GM23248 (cell line): ENCODE results near the gene RCAN3. TPM values are rescaled to one million over a fixed set of nuclear protein-coding genes. Genes with fewer than 3 reads are reported as not detected.

ENCODE experiments used
- DNase-seq: peaks from one replicate; pipeline ENCODE4 v3.0.0-alpha.2; 2015
- H2AFZ ChIP-seq: fragments of 200-600 bp; sonication (generic); 2 replicates; pipeline ENCODE4 v1.6.1; 2016; ENCODE audit warnings: antibody characterized with exemption
- H3F3A ChIP-seq: fragments of 200-600 bp; sonication (generic); 2 replicates; pipeline ENCODE4 v1.6.1; 2016; ENCODE audit warnings: mild to moderate bottlenecking, antibody characterized with exemption, mixed run types; ENCODE audit not compliant: insufficient read depth
- H3K27ac ChIP-seq: fragments of 200-600 bp; sonication (generic); 2 replicates; pipeline ENCODE4 v1.5.1; 2016; ENCODE audit warnings: mild to moderate bottlenecking
- H3K27me3 ChIP-seq: fragments of 200-600 bp; sonication (generic); replicated peaks from 2 replicates; pipeline ENCODE4 v1.6.1; 2016; ENCODE audit warnings: mild to moderate bottlenecking; ENCODE audit not compliant: insufficient read depth
- H3K36me3 ChIP-seq: fragments of 200-600 bp; sonication (generic); 2 replicates; pipeline ENCODE4 v1.6.1; 2016; ENCODE audit warnings: low read depth, mild to moderate bottlenecking
- H3K4me1 ChIP-seq: fragments of 200-600 bp; sonication (generic); 2 replicates; pipeline ENCODE4 v1.6.1; 2016; ENCODE audit warnings: mild to moderate bottlenecking; ENCODE audit not compliant: insufficient read depth
- H3K4me2 ChIP-seq: fragments of 200-600 bp; sonication (generic); one replicate; pipeline ENCODE4 v1.6.1; 2016; ENCODE audit warnings: mild to moderate bottlenecking; ENCODE audit not compliant: unreplicated experiment
- H3K4me3 ChIP-seq: fragments of 200-600 bp; sonication (generic); 2 replicates; pipeline ENCODE4 v1.5.1; 2016; ENCODE audit warnings: mild to moderate bottlenecking
- H3K79me2 ChIP-seq: fragments of 200-600 bp; sonication (generic); 2 replicates; pipeline ENCODE4 v1.6.1; 2016; ENCODE audit warnings: mild to moderate bottlenecking; ENCODE audit not compliant: insufficient read depth
- H3K9ac ChIP-seq: fragments of 200-600 bp; sonication (generic); 2 replicates; pipeline ENCODE4 v1.6.1; 2016; ENCODE audit warnings: mild to moderate bottlenecking
- H3K9me2 ChIP-seq: fragments of 200-600 bp; sonication (generic); 2 replicates; pipeline ENCODE4 v1.6.1; 2016; ENCODE audit warnings: mixed run types, mild to moderate bottlenecking, moderate library complexity; ENCODE audit not compliant: insufficient read depth
- H3K9me3 ChIP-seq: fragments of 200-600 bp; sonication (generic); one replicate; pipeline ENCODE4 v1.6.1; 2017; ENCODE audit warnings: low read depth
- H4K20me1 ChIP-seq: fragments of 200-600 bp; sonication (generic); 2 replicates; pipeline ENCODE4 v1.6.0; 2016; ENCODE audit not compliant: insufficient read depth
- EZH2 ChIP-seq: fragments of 200-600 bp; sonication (generic); IDR thresholded peaks from 2 replicates; pipeline ENCODE4 v1.6.1; 2018; ENCODE audit warnings: antibody characterized with exemption, mild to moderate bottlenecking; ENCODE audit not compliant: insufficient read depth, poor library complexity, severe bottlenecking
- EZH2phosphoT487 ChIP-seq: fragments of 200-600 bp; sonication (generic); IDR thresholded peaks from 2 replicates; pipeline ENCODE4 v1.6.1; 2018; ENCODE audit warnings: antibody characterized with exemption, moderate library complexity, mild to moderate bottlenecking, low read depth; ENCODE audit not compliant: insufficient read depth
- WGBS, 2 experiments: methylation state at CpG; one replicate each; pipeline ENCODE4 v1.1.6; 2015 to 2017; ENCODE audit warnings: low lambda C conversion rate in 2 of 2, low coverage in 1 of 2; ENCODE audit errors: missing lambda C conversion rate in 2 of 2; 5-methylcytosine and 5-hydroxymethylcytosine counted together
- in situ Hi-C: fragments of 300-500 bp; cut with MboI; formaldehyde crosslinking; loops from 2 replicates; pipeline ENCODE4 v1.15.0; 2020
- polyA plus RNA-seq: library from polyadenylated mRNA; unstranded; fragments of >200 nt; fragmentation: Nextera tagmentation; extraction: Ambion mirVana; gene quantifications from 2 replicates; pipeline ENCODE4 v1.2.1, GENCODE V29; 2016
- total RNA-seq: library from RNA; depleted of rRNA; stranded (reverse); fragments of >200 nt; shearing (Covaris generic); gene quantifications from 2 replicates; pipeline ENCODE4 v1.2.3, GENCODE V29; 2014

RCAN3 gene
- total and polyA plus RNA-seq, 2 experiments from 2014 or later, result 7.9 to 10.8 TPM

DNA sequence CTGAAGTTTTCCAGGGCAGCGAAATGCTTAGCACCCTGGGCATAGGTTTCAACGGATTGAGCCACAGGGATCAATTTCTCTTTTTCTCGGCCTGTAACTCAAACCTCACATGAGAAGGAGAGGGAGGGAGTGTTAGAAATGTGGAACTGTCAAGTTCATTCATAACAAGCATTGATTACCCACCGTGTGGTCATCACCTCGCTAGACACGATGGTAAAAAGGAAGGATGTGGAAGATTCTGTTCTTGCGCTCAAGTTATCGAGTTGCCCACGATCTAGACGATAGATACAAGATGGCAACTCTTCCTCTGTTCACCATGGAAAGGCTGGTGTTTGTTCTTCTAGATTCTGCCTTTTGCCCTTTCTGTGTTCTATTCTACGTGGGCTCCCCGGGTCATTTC lies 4.0 kb upstream of the RCAN3 start:
- Histone ChIP-seq H3K4me3 (no peak overlapping the region), H4K20me1 (no peaks in the 10 kb centered on the region), H3K36me3 (no peaks in the 10 kb centered on the region), H3F3A (peaks cover 9% of the 10 kb centered on the region), H3K4me2 (no peak overlapping the region), H3K9me2 (no peaks in the 10 kb centered on the region), H3K4me1 (no peaks in the 10 kb centered on the region; the same call in 1 of the 2 replicates), H3K27ac (no peak overlapping the region), H2AFZ (no peak overlapping the region), H3K9ac (no peak overlapping the region), H3K9me3 (no peaks in the 10 kb centered on the region), H3K79me2 (0 out of 2 replicates have a peak, but pooled peaks cover 4% of the 10 kb centered on the region), H3K27me3 (no peaks in the 10 kb centered on the region)
- no peak for DNase-seq
- in situ Hi-C loops, result no loop called here
- WGBS, 2 experiments, result 86 to 89% methylated on average over 12 of the region's 12 CpGs
- TF ChIP-seq EZH2phosphoT487, result no peak
- TF ChIP-seq EZH2, result no peak

GRCh38 chr1:24500448-24501048 lies 2.1 kb upstream of the RCAN3 start:
- H3K36me3 ChIP-seq, result no peaks in the 10 kb centered on the region
- H2AFZ ChIP-seq, result no peak overlapping the region
- H3K79me2 ChIP-seq, result peaks cover 16% of the 10 kb centered on the region; the same call in 1 of the 2 replicates
- H3K27me3 ChIP-seq, result no peaks in the 10 kb centered on the region
- no peaks in the 10 kb centered on the region for H4K20me1 ChIP-seq
- no peak overlapping the region for H3K4me3 ChIP-seq
- no peak overlapping the region for H3K9ac ChIP-seq
- H3F3A ChIP-seq, result peaks cover 14% of the 10 kb centered on the region
- H3K4me2 ChIP-seq, result no peak overlapping the region
- WGBS, 2 experiments, result 68 to 72% methylated on average over 5 of the region's 5 CpGs
- in situ Hi-C loops, result no loop called here
- H3K9me3 ChIP-seq, result no peaks in the 10 kb centered on the region
- no peak for DNase-seq
- peaks cover 7% of the 10 kb centered on the region; the same call in 1 of the 2 replicates for H3K4me1 ChIP-seq
- H3K27ac ChIP-seq, result no peak overlapping the region
- no peaks in the 10 kb centered on the region for H3K9me2 ChIP-seq
- TF ChIP-seq EZH2, result no peak
- TF ChIP-seq EZH2phosphoT487, result no peak

DNA sequence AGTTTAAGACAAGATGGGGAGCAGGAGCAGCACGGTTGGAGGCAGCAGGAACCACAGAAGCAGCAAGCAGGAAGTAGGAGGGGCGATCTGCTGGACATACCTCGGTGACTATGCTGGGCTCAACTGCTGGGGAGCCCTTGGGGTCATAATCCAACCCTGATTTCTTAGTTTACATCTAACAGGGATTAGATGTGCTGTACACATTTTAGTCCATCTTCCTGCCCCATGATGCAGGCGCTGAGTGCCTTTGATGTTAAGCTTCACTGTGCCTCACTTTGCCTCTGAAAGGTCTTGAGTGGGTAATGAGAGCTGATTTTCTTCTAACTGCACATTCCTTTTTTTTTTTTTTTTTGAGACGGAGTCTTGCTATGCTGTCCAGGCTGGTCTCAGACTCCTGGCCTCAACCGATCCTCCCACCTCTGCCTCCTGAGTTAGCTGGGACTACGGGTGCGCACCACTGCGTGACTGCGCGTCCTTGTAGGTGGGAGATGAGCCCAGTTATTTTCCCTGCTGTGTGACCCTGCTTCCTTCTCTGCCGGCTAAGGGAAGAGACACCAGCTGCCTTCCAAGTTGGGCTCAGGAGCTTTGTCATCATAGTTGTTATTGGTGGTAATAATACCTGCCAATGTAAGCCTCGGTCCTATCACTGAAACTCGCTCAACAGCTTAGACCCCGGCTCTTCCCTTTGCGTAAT lies 1.1 kb upstream of the RCAN3 start:
- peaks cover 14% of the 10 kb centered on the region for H3F3A ChIP-seq
- no peaks in the 10 kb centered on the region for H4K20me1 ChIP-seq
- no peaks in the 10 kb centered on the region for H3K36me3 ChIP-seq
- peak overlapping the region; percentile 64 for H3K27ac ChIP-seq
- in situ Hi-C loops, result no loop called here
- H3K9me2 ChIP-seq, result no peaks in the 10 kb centered on the region
- DNase-seq, result peak; percentile 62
- H3K4me2 ChIP-seq, result peak overlapping the region; percentile 82
- peaks cover 23% of the 10 kb centered on the region; the same call in 1 of the 2 replicates for H3K79me2 ChIP-seq
- no peaks in the 10 kb centered on the region for H3K27me3 ChIP-seq
- TF ChIP-seq EZH2phosphoT487, result no peak
- no peak for TF ChIP-seq EZH2
- H3K4me1 ChIP-seq, result peaks cover 7% of the 10 kb centered on the region; the same call in 1 of the 2 replicates
- H3K4me3 ChIP-seq, result peak overlapping the region; percentile 80
- peak overlapping the region; percentile 79 for H3K9ac ChIP-seq
- H2AFZ ChIP-seq, result peak overlapping the region; percentile 85
- WGBS, 2 experiments, result 40 to 42% methylated on average over 16 of the region's 16 CpGs
- no peaks in the 10 kb centered on the region for H3K9me3 ChIP-seq

- TF ChIP-seq EZH2 (no peak), EZH2phosphoT487 (no peak)
- Histone ChIP-seq H3K9ac (peak overlapping the region; percentile 79), H2AFZ (peak overlapping the region; percentile 85)
Measured at GRCh38 chr1:24502065-24502708, 449 bp upstream of the RCAN3 start.

More at GRCh38 chr1:24502065-24502708, 449 bp upstream of the RCAN3 start:
- Histone ChIP-seq H3K9me3 (no peaks in the 10 kb centered on the region), H3K9me2 (no peaks in the 10 kb centered on the region), H3K27ac (peak overlapping the region; percentile 64), H3F3A (peaks cover 14% of the 10 kb centered on the region), H3K27me3 (no peaks in the 10 kb centered on the region), H3K4me1 (peaks cover 7% of the 10 kb centered on the region; the same call in 1 of the 2 replicates), H3K4me2 (peak overlapping the region; percentile 82), H3K36me3 (no peaks in the 10 kb centered on the region), H4K20me1 (no peaks in the 10 kb centered on the region), H3K4me3 (peak overlapping the region; percentile 80), H3K79me2 (peaks cover 29% of the 10 kb centered on the region)
- DNase-seq, result peak; percentile 91
- 1 to 2% methylated on average over 34 of the region's 39 CpGs for WGBS, 2 experiments
- in situ Hi-C loops, result no loop called here
